HepG2 (cell line): ENCODE data around the gene DGUOK. TPM values are rescaled to one million over a fixed set of nuclear protein-coding genes. Genes with fewer than 3 reads are reported as not detected.

ENCODE experiments used
- CENPT ChIP-seq: sonication (generic); formaldehyde crosslinking; IDR thresholded peaks from 2 replicates; pipeline ENCODE4 v1.8.0; 2022; ENCODE audit warnings: low read depth, mild to moderate bottlenecking, moderate library complexity, missing genetic modification reagents
- DMTF1 ChIP-seq: sonication (generic); formaldehyde crosslinking; IDR thresholded peaks from 2 replicates; pipeline ENCODE4 v1.4.0; 2020; ENCODE audit warnings: mild to moderate bottlenecking, missing genetic modification reagents
- HNF4A ChIP-seq: sonication (generic); formaldehyde crosslinking; IDR thresholded peaks from 2 replicates; pipeline ENCODE4 v1.4.0; 2020; ENCODE audit warnings: missing genetic modification reagents
- HNRNPLL ChIP-seq: fragments of 200-400 bp; formaldehyde crosslinking; IDR thresholded peaks from 2 replicates; pipeline ENCODE4 v1.6.1; 2017; ENCODE audit warnings: mild to moderate bottlenecking, low read depth, low read length; ENCODE audit not compliant: poor library complexity, severe bottlenecking
- ISX ChIP-seq: sonication (generic); formaldehyde crosslinking; conservative IDR thresholded peaks from 2 replicates; pipeline ENCODE4 v1.5.0; 2020; ENCODE audit warnings: missing genetic modification reagents
- PRMT3 ChIP-seq: sonication (generic); formaldehyde crosslinking; IDR thresholded peaks from 2 replicates; pipeline ENCODE4 v1.8.1; 2022; ENCODE audit warnings: low read depth, mild to moderate bottlenecking, moderate library complexity, missing genetic modification reagents, borderline replicate concordance
- RBM39 ChIP-seq: fragments of 200-400 bp; formaldehyde crosslinking; IDR thresholded peaks from one replicate; pipeline ENCODE4 v1.6.1; 2018; ENCODE audit warnings: antibody characterized with exemption, mild to moderate bottlenecking, low read depth, low read length; ENCODE audit not compliant: poor library complexity, severe bottlenecking
- RERE ChIP-seq: IDR thresholded peaks from 2 replicates; pipeline ENCODE4 v1.6.1; 2016; ENCODE audit warnings: low read depth, missing genetic modification reagents, missing compliant biosample characterization
- SALL1 ChIP-seq: sonication (generic); formaldehyde crosslinking; IDR thresholded peaks from 2 replicates; pipeline ENCODE4 v1.8.0; 2022; ENCODE audit warnings: mild to moderate bottlenecking, missing genetic modification reagents
- ZBTB42 ChIP-seq: sonication (generic); formaldehyde crosslinking; IDR thresholded peaks from 2 replicates; pipeline ENCODE4 v1.5.0; 2020; ENCODE audit warnings: mild to moderate bottlenecking, missing genetic modification reagents
- ZNF18 ChIP-seq: sonication (generic); formaldehyde crosslinking; IDR thresholded peaks from 2 replicates; pipeline ENCODE4 v1.8.0; 2022; ENCODE audit warnings: mild to moderate bottlenecking, missing genetic modification reagents; ENCODE audit not compliant: insufficient replicate concordance
- ZNF547 ChIP-seq: sonication (generic); formaldehyde crosslinking; IDR thresholded peaks from 2 replicates; pipeline ENCODE4 v1.5.1; 2020; ENCODE audit warnings: mild to moderate bottlenecking, missing genetic modification reagents
- polyA plus RNA-seq, 8 experiments: library from polyadenylated mRNA; depleted of rRNA in 3 of 8; stranded (reverse) in 7 of 8; unstranded in 1 of 8; fragments of >200 nt; fragmentation: Illumina TruSeq in 4 of 8; extraction: Trizol in 4 of 8; gene quantifications; 2 replicates each; pipeline versions ENCODE4 v1.2.1 to v1.2.3, GENCODE V29; 2011 to 2016; ENCODE audit warnings: low read depth in 4 of 8, missing spikeins in 1 of 8, mixed read lengths in 1 of 8; ENCODE audit not compliant: insufficient read depth in 1 of 8
- total RNA-seq, 5 experiments: library from RNA; depleted of rRNA; stranded (reverse); fragments of >200 nt; fragmentation: Illumina TruSeq; extraction: Trizol; gene quantifications; 2 replicates each; pipeline ENCODE4 v1.2.3, GENCODE V29; 2016; ENCODE audit warnings: low read depth in 1 of 5
- TF ChIP-seq, protein P1 (sequence below): sonication (generic); formaldehyde crosslinking; conservative IDR thresholded peaks from 2 replicates; pipeline ENCODE4 v1.5.0; 2020; ENCODE audit warnings: missing genetic modification reagents
- TF ChIP-seq, protein P2 (sequence below): sonication (generic); formaldehyde crosslinking; IDR thresholded peaks from 2 replicates; pipeline ENCODE4 v1.5.1; 2020; ENCODE audit warnings: missing genetic modification reagents, mild to moderate bottlenecking, borderline replicate concordance

The DGUOK gene
- total and polyA plus RNA-seq, 2 of the 13 experiments (the other 11 are each of a cell fraction or from before 2014, with no cell fraction given), result 105 to 137 TPM

DNA sequence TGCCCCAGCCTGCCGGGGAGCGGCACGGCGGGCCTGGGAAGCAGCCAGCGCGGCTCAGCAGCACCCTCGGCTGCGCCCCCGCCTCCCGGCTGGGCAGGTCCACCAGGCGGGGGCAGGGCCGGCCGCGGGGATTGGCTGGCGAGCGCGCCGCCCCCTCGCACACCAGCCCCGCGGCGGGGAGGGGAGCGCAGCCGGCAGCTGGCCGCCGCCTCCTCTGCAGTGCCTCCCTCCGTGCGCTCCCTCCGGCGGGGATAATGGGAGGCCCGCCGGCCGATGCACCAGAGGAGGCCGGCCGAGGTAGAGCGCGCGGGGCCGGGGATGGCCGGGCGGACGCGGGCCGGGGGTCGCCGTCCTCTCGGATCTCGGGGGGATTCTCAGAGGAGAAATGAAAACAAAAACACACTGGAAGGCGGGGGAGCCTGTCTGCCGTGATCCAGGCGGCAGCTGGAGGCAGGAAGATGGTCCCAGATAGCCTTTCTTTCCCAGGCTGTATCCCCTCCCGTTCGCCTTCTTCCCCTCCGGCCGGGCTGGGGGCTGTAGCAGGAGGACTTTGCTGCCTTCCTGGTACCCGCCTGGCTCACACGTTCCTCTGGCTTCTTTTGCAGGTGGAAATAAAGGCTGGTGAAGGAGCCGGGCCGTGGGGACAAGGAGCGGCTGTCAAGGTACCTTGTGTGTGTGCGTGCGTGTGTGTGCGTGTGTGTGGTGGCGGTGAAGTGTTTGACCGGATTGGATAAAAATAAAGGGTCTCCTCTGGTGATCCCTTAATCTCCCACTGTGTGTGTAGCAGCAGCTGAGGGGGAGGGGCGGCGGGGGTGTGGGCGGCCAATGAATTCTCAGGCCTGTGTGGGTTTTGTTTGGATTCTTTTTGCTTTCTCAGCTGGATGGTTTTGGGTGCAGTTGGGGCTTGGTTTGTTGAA is 76.1 kb downstream of the DGUOK start (continued):
- TF ChIP-seq RBM39, result no peak
- TF ChIP-seq, protein P1, sequence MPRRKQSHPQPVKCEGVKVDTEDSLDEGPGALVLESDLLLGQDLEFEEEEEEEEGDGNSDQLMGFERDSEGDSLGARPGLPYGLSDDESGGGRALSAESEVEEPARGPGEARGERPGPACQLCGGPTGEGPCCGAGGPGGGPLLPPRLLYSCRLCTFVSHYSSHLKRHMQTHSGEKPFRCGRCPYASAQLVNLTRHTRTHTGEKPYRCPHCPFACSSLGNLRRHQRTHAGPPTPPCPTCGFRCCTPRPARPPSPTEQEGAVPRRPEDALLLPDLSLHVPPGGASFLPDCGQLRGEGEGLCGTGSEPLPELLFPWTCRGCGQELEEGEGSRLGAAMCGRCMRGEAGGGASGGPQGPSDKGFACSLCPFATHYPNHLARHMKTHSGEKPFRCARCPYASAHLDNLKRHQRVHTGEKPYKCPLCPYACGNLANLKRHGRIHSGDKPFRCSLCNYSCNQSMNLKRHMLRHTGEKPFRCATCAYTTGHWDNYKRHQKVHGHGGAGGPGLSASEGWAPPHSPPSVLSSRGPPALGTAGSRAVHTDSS (CRISPR knock-in tag), result no peak
- TF ChIP-seq RERE, result no peak
- no peak for TF ChIP-seq ISX (CRISPR knock-in tag)
- no peak for TF ChIP-seq ZBTB42 (CRISPR knock-in tag)
- peak; percentile 49 for TF ChIP-seq SALL1
- no peak for TF ChIP-seq CENPT (CRISPR knock-in tag)
- TF ChIP-seq HNRNPLL, result peak; percentile 80
- peak; percentile 76 for TF ChIP-seq ZNF547 (CRISPR knock-in tag)
- TF ChIP-seq ZNF18 (CRISPR knock-in tag), result no peak
- TF ChIP-seq PRMT3 (CRISPR knock-in tag), result no peak
- no peak for TF ChIP-seq DMTF1 (CRISPR knock-in tag)
- TF ChIP-seq HNF4A, result no peak
- TF ChIP-seq, protein P2, sequence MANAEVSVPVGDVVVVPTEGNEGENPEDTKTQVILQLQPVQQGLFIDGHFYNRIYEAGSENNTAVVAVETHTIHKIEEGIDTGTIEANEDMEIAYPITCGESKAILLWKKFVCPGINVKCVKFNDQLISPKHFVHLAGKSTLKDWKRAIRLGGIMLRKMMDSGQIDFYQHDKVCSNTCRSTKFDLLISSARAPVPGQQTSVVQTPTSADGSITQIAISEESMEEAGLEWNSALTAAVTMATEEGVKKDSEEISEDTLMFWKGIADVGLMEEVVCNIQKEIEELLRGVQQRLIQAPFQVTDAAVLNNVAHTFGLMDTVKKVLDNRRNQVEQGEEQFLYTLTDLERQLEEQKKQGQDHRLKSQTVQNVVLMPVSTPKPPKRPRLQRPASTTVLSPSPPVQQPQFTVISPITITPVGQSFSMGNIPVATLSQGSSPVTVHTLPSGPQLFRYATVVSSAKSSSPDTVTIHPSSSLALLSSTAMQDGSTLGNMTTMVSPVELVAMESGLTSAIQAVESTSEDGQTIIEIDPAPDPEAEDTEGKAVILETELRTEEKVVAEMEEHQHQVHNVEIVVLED (CRISPR knock-in tag), result no peak
